GM15510 (cell line): ENCODE results near the gene DGKG.

ENCODE experiments used
- POLR2A ChIP-seq: IDR thresholded peaks from 3 replicates; pipeline ENCODE4 v1.6.1; 2011; ENCODE audit warnings: borderline replicate concordance; ENCODE audit not compliant: insufficient read length; ENCODE audit errors: extremely low read depth

The DGKG gene

GRCh38 chr3:186361762-186362536 lies at the start of gene DGKG:
DGKG (minus strand) TSS chr3:186362234; CDS start chr3:186320459, 41,775 bp downstream.
- no peak for TF ChIP-seq POLR2A

- TF ChIP-seq POLR2A, result no peak
These were observed 49.1 kb upstream of the DGKG start for GRCh38 chr3:186411089-186411488.

- TF ChIP-seq POLR2A, result no peak
These were observed 44.9 kb upstream of the DGKG start for GRCh38 chr3:186406669-186407635.

GRCh38 chr3:186401556-186401955 lies 39.5 kb upstream of the DGKG start:
- TF ChIP-seq POLR2A, result no peak

- no peak for TF ChIP-seq POLR2A
These were observed 38.6 kb upstream of the DGKG start for GRCh38 chr3:186400662-186401061.

GRCh38 chr3:186400026-186400425 lies 38.0 kb upstream of the DGKG start:
- TF ChIP-seq POLR2A, result no peak

- TF ChIP-seq POLR2A, result no peak
These were observed 32.7 kb upstream of the DGKG start for GRCh38 chr3:186394566-186395217.

GRCh38 chr3:186386883-186387560 lies 25.0 kb upstream of the DGKG start:
- TF ChIP-seq POLR2A, result no peak

- TF ChIP-seq POLR2A, result no peak
These were observed 24.0 kb upstream of the DGKG start for GRCh38 chr3:186385856-186386602.

- no peak for TF ChIP-seq POLR2A
These were observed 21.3 kb upstream of the DGKG start for GRCh38 chr3:186383026-186383993.

GRCh38 chr3:186382217-186382885 lies 20.3 kb upstream of the DGKG start:
- TF ChIP-seq POLR2A, result no peak
